Measurements from ENCODE around the gene JCHAIN. TPM values are rescaled to one million over a fixed set of nuclear protein-coding genes. Genes with fewer than 3 reads are reported as not detected.
"Not testable (repeated sequence)": the region's sequence is repeated elsewhere in the genome, so short reads cannot be mapped to it uniquely, and the experiment has no call there.

JCHAIN gene
- total and polyA plus RNA-seq, 2 donors, result 34.7 to 48.5 TPM

DNA sequence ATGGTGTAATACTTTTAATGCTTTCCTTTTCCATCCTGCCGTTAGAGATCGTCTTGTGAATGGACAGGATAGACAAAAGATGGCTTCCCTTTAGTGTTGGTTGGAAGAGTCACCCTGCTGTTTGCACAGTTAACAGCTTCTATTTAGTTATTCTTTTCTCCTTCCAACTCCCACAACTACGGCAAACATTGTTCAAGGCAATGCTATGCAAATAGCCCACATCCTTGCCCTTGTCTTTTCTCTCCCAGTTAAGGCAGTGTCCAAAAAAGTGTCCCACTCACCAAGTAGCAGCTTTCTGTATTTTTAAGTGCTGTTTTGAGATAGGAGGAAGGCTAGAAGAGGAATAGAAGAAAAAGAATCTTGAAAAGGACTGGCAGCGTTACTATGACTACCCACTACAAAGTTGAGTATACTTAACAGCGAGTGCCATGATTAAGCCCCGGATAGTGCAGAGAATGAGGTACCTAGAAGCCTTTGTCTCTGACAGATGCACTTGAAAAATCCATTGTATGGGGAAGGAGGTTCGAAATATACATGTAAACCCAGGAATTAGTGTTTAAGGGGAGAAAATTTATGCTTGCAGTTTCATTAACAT lies 43.4 kb upstream of the JCHAIN start:
- Histone ChIP-seq H3K4me1 (ENCODE audit: control insufficient read depth in 2 of 2, insufficient read depth in 2 of 2, low read length in 2 of 2) (peaks cover 24 to 55% of the 10 kb centered on the region in 2 donors), H3K36me3 (ENCODE audit: control insufficient read depth in 2 of 2, insufficient read depth in 2 of 2, low read length in 1 of 2) (no peaks in the 10 kb centered on the region), H3K9me3 (ENCODE audit: control insufficient read depth in 2 of 2, insufficient read depth in 1 of 2, low read length in 1 of 2) (no peaks in the 10 kb centered on the region), H3K4me3 (ENCODE audit: low read length in 2 of 2) (no peak overlapping the region), H3K27ac (ENCODE audit: low read depth in 1 of 2, low read length in 1 of 2) (no peak overlapping the region), H3K27me3 (ENCODE audit: control insufficient read depth in 2 of 2, insufficient read depth in 1 of 2, low read length in 1 of 2) (no peaks in the 10 kb centered on the region)
- peak in 2 of 9 donors; percentile 23 to 54 for DNase-seq (ENCODE audit: low read depth in 6 of 9, low spot score in 9 of 9)
- 80% methylated on average over 7 of the region's 7 CpGs for WGBS

DNA sequence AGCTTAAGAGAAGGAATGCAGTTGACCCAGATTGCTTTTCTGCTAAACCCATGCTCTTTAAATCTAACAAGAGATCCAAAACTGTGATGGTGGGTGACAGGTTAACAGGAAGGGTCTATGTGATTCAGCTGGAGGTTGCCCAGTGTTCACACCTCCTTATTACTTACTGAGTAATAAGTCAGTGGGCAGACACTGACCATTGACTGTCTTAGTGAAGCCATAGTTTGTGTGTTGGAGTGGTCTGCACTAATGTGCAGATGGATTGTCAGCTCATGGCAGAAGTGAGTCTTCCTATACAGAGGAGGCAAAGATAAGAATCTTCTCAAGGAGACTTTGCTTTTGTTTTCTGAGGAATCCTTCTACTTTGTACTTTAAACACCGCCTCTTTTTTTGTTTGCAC lies 40.2 kb upstream of the JCHAIN start:
- Histone ChIP-seq H3K36me3 (ENCODE audit: control insufficient read depth in 2 of 2, insufficient read depth in 2 of 2, low read length in 1 of 2) (no peaks in the 10 kb centered on the region), H3K27me3 (ENCODE audit: control insufficient read depth in 2 of 2, insufficient read depth in 1 of 2, low read length in 1 of 2) (no peaks in the 10 kb centered on the region), H3K27ac (ENCODE audit: low read depth in 1 of 2, low read length in 1 of 2) (peak overlapping the region in 1 of 2 donors; percentile 96), H3K9me3 (ENCODE audit: control insufficient read depth in 2 of 2, insufficient read depth in 1 of 2, low read length in 1 of 2) (no peaks in the 10 kb centered on the region), H3K4me3 (ENCODE audit: low read length in 2 of 2) (peak overlapping the region; percentile 77 to 97), H3K4me1 (ENCODE audit: control insufficient read depth in 2 of 2, insufficient read depth in 2 of 2, low read length in 2 of 2) (peaks cover 14 to 37% of the 10 kb centered on the region in 2 donors)
- DNase-seq (ENCODE audit: low read depth in 6 of 9, low spot score in 9 of 9), result peak in 2 of 9 donors; percentile 19 to 47
- 12% methylated on average over 1 of the region's 1 CpG for WGBS

DNA sequence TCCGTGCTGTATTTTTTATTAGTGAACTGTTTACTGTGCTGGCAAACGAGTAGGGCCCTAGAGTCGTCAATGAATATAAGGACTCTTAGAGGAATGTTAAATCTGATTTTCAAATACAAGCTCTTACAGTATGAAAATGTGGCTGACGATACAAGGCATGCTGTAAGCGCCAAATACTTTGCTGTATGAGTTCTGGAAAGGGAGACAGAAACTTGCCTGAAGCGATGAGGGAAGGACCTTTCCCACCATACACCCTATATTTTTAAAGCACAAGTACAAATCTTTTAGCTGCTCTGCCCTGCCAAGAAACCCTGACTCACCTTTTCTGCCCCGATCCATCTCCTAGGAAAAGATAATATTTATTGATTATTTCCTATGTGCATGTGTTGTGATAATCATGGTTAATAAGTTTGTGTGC lies 39.7 kb upstream of the JCHAIN start:
- peak overlapping the region; percentile 77 to 97 for H3K4me3 ChIP-seq (ENCODE audit: low read length in 2 of 2)
- 13% methylated on average over 7 of the region's 7 CpGs for WGBS
- H3K36me3 ChIP-seq (ENCODE audit: control insufficient read depth in 2 of 2, insufficient read depth in 2 of 2, low read length in 1 of 2), result no peaks in the 10 kb centered on the region
- peak overlapping the region; percentile 88 to 96 for H3K27ac ChIP-seq (ENCODE audit: low read depth in 1 of 2, low read length in 1 of 2)
- peaks cover 12 to 35% of the 10 kb centered on the region in 2 donors for H3K4me1 ChIP-seq (ENCODE audit: control insufficient read depth in 2 of 2, insufficient read depth in 2 of 2, low read length in 2 of 2)
- H3K9me3 ChIP-seq (ENCODE audit: control insufficient read depth in 2 of 2, insufficient read depth in 1 of 2, low read length in 1 of 2), result no peaks in the 10 kb centered on the region
- no peaks in the 10 kb centered on the region for H3K27me3 ChIP-seq (ENCODE audit: control insufficient read depth in 2 of 2, insufficient read depth in 1 of 2, low read length in 1 of 2)
- peak in 1 of 9 donors; percentile 55 for DNase-seq (ENCODE audit: low read depth in 6 of 9, low spot score in 9 of 9)

DNA sequence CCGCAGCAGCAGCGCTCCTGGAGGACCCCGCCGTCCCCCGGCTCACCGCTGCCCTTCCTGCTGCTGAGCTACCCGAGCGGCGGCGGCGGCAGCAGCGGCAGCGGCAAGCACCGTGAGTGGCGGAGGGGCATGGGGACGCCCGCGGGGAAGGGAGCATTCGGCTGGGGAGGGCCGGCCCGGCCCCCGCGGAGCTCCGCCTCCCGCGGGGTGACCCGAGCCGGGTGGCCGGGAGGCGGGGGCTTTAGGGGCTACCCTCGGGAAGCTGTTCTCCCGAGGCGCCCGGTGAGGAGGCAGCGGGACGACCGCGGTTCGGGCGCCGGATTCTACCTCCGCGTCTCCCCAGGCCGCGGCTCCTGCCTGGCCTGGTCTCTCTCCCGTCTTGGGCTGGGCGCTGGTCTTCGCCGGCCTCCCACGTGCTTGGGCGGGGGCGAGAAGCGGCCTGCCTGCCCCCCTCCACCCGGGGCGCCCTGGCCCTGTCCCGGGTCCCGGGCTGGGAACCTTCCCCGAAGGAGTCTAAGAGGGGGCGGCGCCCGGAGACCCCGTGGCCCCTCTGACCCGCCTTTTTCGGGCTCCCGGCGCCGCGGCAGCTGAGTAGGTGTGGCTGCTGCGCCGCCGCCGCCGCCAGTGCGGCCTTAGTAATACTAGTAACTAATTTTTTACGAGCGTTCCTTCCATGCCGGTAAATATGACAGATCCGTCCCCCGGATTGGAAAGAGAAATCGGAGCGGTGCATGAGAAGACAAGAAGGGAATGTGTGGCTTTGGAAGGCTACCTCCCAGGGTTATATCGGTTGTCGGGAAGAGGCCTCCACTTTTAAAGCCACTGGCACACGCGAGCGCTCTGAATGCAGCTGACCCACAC lies 39.1 kb upstream of the JCHAIN start:
- peak overlapping the region; percentile 77 to 97 for H3K4me3 ChIP-seq (ENCODE audit: low read length in 2 of 2)
- peaks cover 12 to 35% of the 10 kb centered on the region in 2 donors for H3K4me1 ChIP-seq (ENCODE audit: control insufficient read depth in 2 of 2, insufficient read depth in 2 of 2, low read length in 2 of 2)
- H3K27ac ChIP-seq (ENCODE audit: low read depth in 1 of 2, low read length in 1 of 2), result peak overlapping the region; percentile 88 to 96
- no peaks in the 10 kb centered on the region for H3K9me3 ChIP-seq (ENCODE audit: control insufficient read depth in 2 of 2, insufficient read depth in 1 of 2, low read length in 1 of 2)
- no peaks in the 10 kb centered on the region for H3K36me3 ChIP-seq (ENCODE audit: control insufficient read depth in 2 of 2, insufficient read depth in 2 of 2, low read length in 1 of 2)
- under 1% methylated on average over 86 of the region's 86 CpGs for WGBS
- H3K27me3 ChIP-seq (ENCODE audit: control insufficient read depth in 2 of 2, insufficient read depth in 1 of 2, low read length in 1 of 2), result no peaks in the 10 kb centered on the region
- DNase-seq (ENCODE audit: low read depth in 6 of 9, low spot score in 9 of 9), result peak in 6 of 9 donors; percentile 65 to 89 (median 70)

DNA sequence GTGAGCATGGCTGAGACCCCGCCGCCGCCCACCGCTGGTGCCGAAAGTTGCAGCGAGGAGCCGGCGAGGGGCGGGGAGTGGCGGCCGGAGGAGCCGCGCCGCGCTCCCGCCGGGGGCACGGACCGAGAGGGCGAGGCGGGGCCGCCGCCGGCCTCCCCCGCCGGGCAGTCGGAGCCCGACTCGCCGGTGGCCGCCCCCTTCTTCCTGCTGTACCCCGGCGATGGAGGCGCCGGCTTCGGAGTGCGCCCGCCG lies 38.5 kb upstream of the JCHAIN start:
- Histone ChIP-seq H3K36me3 (ENCODE audit: control insufficient read depth in 2 of 2, insufficient read depth in 2 of 2, low read length in 1 of 2) (no peaks in the 10 kb centered on the region), H3K4me3 (ENCODE audit: low read length in 2 of 2) (peak overlapping the region; percentile 77 to 97), H3K4me1 (ENCODE audit: control insufficient read depth in 2 of 2, insufficient read depth in 2 of 2, low read length in 2 of 2) (peaks cover 10 to 34% of the 10 kb centered on the region in 2 donors), H3K27ac (ENCODE audit: low read depth in 1 of 2, low read length in 1 of 2) (peak overlapping the region; percentile 88 to 96), H3K27me3 (ENCODE audit: control insufficient read depth in 2 of 2, insufficient read depth in 1 of 2, low read length in 1 of 2) (no peaks in the 10 kb centered on the region), H3K9me3 (ENCODE audit: control insufficient read depth in 2 of 2, insufficient read depth in 1 of 2, low read length in 1 of 2) (no peaks in the 10 kb centered on the region)
- WGBS, result under 1% methylated on average over 39 of the region's 39 CpGs
- no peak for DNase-seq (ENCODE audit: low read depth in 6 of 9, low spot score in 9 of 9)

DNA sequence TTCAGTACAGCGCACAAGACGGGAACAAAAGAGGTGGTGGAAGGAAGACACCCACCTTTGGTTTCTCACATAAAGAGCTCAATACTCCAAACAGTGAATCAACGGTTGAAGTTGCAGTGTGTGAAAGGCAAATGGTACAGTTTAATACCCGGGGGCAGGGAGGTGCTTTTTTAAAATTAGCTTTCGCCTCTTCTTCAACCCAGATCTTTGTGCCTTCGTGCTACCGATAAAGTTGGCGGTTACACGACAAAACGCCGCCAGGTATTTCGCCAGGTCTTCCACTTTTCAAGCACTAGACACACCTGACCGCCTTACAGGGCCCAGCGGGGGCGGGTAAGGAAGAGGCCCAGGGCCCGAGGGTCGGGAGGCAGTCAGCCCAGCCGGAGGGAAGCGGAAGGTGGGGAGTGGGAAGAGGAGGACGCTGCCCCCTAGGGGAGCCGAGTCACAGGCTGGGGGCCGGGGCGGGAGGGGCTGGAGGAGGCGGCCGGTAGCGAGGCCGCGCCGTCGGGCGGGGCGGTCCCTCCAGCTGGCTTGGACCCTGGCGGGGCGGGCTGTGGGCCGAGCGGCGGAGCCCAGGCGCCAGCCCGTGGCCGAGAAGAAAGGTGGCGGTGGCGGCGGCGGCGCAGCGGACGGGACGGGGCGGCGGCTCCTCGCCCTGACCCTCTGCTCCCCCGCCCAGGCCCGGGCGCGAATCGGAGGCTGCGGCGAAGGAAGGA lies 38.1 kb upstream of the JCHAIN start:
- peaks cover 7 to 29% of the 10 kb centered on the region in 2 donors for H3K4me1 ChIP-seq (ENCODE audit: control insufficient read depth in 2 of 2, insufficient read depth in 2 of 2, low read length in 2 of 2)
- no peaks in the 10 kb centered on the region for H3K27me3 ChIP-seq (ENCODE audit: control insufficient read depth in 2 of 2, insufficient read depth in 1 of 2, low read length in 1 of 2)
- peak overlapping the region; percentile 88 to 96 for H3K27ac ChIP-seq (ENCODE audit: low read depth in 1 of 2, low read length in 1 of 2)
- no peaks in the 10 kb centered on the region for H3K9me3 ChIP-seq (ENCODE audit: control insufficient read depth in 2 of 2, insufficient read depth in 1 of 2, low read length in 1 of 2)
- H3K36me3 ChIP-seq (ENCODE audit: control insufficient read depth in 2 of 2, insufficient read depth in 2 of 2, low read length in 1 of 2), result no peaks in the 10 kb centered on the region
- WGBS, result under 1% methylated on average over 58 of the region's 58 CpGs
- peak overlapping the region; percentile 77 to 97 for H3K4me3 ChIP-seq (ENCODE audit: low read length in 2 of 2)
- peak in 6 of 9 donors; percentile 58 to 85 (median 68) for DNase-seq (ENCODE audit: low read depth in 6 of 9, low spot score in 9 of 9)

DNA sequence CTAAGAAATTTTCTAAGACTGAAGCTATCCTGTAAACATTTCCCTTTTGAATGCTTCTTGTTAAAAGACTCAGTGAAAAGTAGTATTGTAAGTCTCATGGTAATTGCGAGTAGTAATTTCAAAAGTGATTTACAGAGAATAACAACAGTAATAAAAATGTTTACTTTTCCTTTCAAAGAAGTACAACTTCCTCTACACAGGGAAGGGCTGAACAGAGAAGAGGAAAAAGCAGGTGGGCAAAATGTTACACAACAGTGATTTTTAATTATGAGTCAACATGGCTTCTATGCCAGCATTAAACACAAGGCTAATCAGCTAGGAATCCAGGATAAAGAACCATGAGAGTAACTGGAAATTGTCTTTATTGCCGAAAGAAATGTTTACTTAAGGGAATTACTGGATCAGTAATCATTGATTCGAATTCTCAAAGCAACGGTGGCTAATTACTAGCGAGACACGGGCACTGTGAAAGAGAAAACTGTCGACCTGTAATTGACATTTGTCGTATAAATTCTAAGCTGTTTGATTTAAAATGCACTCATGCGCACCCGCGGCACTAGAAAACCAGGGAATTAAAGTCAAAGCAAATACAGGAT lies 37.4 kb upstream of the JCHAIN start:
- H3K4me3 ChIP-seq (ENCODE audit: low read length in 2 of 2), result peak overlapping the region; percentile 77 to 97
- peak overlapping the region; percentile 88 to 96 for H3K27ac ChIP-seq (ENCODE audit: low read depth in 1 of 2, low read length in 1 of 2)
- no peaks in the 10 kb centered on the region for H3K27me3 ChIP-seq (ENCODE audit: control insufficient read depth in 2 of 2, insufficient read depth in 1 of 2, low read length in 1 of 2)
- no peaks in the 10 kb centered on the region for H3K36me3 ChIP-seq (ENCODE audit: control insufficient read depth in 2 of 2, insufficient read depth in 2 of 2, low read length in 1 of 2)
- H3K4me1 ChIP-seq (ENCODE audit: control insufficient read depth in 2 of 2, insufficient read depth in 2 of 2, low read length in 2 of 2), result peaks cover 7 to 25% of the 10 kb centered on the region in 2 donors
- no peaks in the 10 kb centered on the region for H3K9me3 ChIP-seq (ENCODE audit: control insufficient read depth in 2 of 2, insufficient read depth in 1 of 2, low read length in 1 of 2)
- 2% methylated on average over 11 of the region's 11 CpGs for WGBS
- DNase-seq (ENCODE audit: low read depth in 6 of 9, low spot score in 9 of 9), result peak in 1 of 9 donors; percentile 55

DNA sequence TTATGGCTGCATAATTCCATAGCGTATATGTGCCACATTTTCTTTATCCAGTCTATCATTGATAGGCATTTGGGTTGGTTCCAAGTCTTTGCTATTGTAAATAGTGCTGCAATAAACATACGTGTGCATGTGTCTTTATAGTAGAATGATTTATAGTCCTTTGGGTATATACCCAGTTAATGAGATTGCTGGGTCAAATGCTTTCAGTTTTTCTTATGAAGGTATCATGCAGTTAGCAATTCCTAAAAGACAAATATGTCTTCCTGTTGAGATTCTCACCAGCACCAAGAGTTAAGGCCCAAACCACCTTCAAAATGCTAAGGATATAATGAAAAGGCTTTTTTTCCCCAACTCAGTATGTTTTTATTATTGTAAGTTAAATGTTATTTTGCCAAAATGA lies 36.3 kb upstream of the JCHAIN start:
- H3K27me3 ChIP-seq (ENCODE audit: control insufficient read depth in 2 of 2, insufficient read depth in 1 of 2, low read length in 1 of 2); H3K36me3 ChIP-seq (ENCODE audit: control insufficient read depth in 2 of 2, insufficient read depth in 2 of 2, low read length in 1 of 2); H3K27ac ChIP-seq (ENCODE audit: low read depth in 1 of 2, low read length in 1 of 2); H3K4me3 ChIP-seq (ENCODE audit: low read length in 2 of 2); H3K9me3 ChIP-seq (ENCODE audit: control insufficient read depth in 2 of 2, insufficient read depth in 1 of 2, low read length in 1 of 2); DNase-seq (ENCODE audit: low read depth in 6 of 9, low spot score in 9 of 9): not testable (repeated sequence)
- H3K4me1 ChIP-seq (ENCODE audit: control insufficient read depth in 2 of 2, insufficient read depth in 2 of 2, low read length in 2 of 2), result peaks cover 7 to 16% of the 10 kb centered on the region in 2 donors
- WGBS, result 89% methylated on average over 2 of the region's 2 CpGs
